GM18858 (cell line): ENCODE results near the gene ELAC1.

Experiments
- ATAC-seq: cut with Tn5 transposase; IDR thresholded peaks from one replicate; pipeline ENCODE4 v1.9.1; 2021; ENCODE audit not compliant: unreplicated experiment

ELAC1 gene

DNA sequence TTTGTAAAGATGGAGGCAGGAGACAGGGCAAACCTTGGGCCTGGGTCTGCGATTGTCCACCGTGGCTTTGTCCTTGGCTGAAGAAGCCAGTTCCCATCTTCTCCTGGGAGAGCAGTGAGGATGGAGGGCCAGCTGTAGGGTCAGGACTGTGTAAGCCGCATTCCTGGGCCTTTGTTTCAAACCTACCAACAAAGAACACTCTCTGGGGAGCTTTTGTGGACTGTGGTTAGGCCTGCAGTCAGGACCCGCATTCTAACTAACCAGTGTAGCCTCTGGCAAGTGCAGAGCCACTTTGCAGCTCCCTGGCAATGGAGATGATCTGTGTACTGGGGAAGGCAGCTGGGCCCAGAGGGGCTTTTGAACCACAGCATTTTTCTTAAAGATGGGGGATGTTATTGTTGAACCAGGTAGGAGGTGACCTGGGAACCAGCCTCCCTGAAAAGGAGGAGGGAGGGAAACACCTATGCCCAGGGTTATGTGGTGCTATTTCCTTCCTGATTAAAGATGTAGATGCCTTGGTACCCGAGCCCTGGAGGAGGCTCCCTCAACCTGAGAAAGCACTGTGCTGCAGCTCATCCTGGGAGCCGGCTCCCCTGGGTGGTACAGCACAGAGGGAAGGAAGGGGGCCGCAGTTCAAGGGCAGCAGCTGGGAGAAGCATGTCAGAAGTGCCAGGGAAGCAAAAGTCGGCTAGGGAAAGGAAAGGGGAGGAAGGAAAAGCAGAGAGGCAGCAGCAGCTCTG is 49.5 kb downstream of the ELAC1 start:
- no peak for ATAC-seq

DNA sequence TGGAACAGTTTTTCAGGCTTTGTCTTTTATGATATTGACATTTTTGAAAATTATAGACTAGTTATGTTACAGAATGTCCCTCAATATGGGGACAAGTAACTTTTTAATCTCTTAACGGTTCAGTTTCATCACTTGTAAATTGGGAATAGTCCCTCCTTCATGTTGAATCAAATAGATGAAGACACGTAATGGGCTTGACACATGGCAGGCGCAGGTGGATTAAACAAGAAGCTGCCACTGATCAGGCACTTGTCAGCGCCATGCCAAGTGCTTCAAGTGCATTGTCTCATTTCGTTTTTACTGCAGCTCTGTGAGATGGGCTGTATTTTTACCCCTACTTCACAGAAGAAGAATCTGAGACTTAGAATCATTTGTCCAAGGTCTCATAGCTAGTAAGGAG is 52.7 kb downstream of the ELAC1 start:
- no peak for ATAC-seq

DNA sequence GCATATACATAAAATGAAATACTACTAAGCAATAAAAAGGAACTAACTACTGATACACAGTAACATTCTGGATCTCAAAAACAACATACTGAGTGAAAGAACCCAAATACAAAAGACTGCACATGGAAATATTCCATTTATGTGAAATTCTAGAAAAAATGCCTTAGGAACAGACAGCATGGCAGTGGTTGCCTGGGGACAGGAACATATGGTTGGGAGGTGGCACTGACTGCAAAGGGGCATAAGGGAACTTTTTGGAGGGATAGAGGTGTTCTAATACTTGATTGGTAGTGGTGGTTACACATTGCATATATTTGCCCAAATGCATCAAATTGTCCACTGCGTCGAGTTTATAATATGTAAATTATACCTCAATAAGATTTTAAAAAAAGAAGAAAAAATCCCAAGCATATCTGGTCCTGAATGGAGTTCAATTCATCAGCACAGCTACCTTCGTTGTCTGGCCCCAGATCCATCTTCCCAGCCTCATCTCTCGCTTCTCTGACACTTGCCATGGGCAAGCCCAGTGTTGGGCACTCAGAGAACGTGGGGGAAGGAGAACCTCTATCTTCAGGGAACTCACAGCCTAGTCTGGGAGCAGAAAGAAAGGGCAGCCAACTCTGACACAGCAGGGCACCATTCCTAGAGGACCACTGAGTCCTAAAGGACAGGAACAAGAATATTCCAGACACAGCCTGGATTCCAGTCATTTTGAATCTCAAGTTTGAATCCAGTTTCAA is 53.6 kb downstream of the ELAC1 start:
- ATAC-seq: no peak

DNA sequence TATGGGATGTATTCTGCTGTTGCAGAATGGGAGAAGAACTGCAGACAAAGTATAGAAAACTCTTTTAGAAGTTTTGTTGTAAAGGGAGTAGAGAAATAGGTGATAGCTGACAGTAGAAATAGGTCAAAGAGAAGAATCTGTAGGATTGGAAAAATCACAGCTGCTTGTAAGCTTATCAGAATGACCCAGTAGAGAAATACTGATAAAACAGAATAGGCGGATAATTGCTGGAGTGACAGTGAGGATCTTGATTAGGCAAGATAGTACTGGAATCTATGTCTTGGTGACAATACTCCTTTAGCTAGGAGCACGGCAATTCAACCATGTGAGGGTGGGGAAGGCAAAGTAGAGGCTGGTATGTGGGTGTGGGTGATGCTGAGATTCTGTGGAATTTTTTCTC is 57.7 kb downstream of the ELAC1 start:
- no peak for ATAC-seq

DNA sequence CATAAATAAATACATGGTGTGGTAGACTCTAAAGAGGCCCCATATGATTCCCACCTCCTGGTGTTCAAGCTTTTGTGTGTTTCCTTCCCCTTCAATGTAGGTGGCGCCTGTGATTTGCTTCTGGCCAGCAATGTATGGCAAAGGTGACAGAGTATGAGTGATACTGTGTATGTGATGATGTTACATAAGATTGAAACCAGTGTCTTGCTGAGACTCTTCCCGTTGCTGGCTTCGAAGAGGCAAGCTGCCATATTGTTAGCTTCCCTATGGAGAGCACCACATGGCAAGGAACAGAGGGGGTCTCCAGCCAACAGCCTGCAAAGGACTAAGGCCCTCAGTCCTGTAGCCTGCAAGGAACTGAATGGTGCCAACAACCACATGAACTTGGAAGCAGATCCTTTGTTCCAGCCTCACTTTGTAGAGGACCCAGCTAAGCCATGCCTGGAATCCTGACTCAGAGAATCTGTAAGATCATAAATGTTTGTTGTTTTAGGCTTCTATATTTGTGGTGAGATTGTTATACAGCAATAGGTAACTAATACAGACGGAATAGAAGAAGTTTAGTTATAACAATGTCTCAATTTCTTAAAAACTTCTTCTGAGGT is 60.5 kb downstream of the ELAC1 start:
- ATAC-seq: no peak

DNA sequence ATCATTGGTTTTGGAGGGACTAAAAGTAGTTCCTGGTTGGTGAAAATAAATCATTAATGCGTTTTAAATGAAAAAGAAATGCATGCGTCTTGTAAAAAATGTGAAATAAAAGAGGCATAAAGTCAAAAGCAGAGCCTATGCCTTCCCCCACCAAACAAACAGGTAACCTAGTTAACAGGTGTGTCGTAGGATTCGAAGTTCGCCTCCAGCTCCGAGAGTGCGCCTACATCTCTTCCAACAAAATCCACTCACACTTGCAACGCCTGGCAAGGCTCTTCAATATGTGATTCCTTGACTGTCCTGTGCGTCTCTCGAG is 61.5 kb downstream of the ELAC1 start:
- no peak for ATAC-seq

DNA sequence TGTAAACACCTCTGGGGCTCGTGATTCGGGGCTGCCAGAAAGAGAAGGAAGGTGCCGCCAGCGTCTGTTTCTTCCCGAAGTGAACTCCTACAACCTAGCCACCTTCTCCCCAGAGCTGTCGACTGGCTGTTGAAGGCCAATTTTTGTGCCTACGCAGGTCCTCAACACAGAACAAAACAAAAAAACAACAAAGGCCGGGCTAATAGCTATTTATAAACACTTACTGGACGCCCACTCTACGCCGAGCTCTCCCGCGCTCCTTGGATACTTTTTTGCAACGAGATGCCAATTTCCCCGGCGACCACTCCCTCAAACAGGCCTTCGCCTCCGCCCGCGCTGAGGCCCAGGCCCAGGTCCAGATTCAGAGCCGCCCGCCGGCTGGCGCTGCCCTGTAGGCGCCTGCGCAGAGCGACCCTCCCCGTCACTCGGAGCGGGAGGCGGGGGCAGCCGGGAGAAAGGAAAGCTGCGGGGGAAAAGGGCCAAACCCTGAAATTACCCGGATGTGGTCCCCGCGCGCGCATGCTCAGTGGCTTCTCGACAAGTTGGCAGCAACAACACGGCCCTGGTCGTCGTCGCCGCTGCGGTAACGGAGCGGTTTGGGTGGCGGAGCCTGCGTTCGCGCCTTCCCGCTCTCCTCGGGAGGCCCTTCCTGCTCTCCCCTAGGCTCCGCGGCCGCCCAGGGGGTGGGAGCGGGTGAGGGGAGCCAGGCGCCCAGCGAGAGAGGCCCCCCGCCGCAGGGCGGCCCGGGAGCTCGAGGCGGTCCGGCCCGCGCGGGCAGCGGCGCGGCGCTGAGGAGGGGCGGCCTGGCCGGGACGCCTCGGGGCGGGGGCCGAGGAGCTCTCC is 62.1 kb downstream of the ELAC1 start, which contains the start of gene SMAD4:
Gene SMAD4, plus strand, starts transcription at position 520 of the 843 bp plus-strand sequence. CDS start 16,834 bp downstream, outside the sequence.
- peak; percentile 51 for ATAC-seq

DNA sequence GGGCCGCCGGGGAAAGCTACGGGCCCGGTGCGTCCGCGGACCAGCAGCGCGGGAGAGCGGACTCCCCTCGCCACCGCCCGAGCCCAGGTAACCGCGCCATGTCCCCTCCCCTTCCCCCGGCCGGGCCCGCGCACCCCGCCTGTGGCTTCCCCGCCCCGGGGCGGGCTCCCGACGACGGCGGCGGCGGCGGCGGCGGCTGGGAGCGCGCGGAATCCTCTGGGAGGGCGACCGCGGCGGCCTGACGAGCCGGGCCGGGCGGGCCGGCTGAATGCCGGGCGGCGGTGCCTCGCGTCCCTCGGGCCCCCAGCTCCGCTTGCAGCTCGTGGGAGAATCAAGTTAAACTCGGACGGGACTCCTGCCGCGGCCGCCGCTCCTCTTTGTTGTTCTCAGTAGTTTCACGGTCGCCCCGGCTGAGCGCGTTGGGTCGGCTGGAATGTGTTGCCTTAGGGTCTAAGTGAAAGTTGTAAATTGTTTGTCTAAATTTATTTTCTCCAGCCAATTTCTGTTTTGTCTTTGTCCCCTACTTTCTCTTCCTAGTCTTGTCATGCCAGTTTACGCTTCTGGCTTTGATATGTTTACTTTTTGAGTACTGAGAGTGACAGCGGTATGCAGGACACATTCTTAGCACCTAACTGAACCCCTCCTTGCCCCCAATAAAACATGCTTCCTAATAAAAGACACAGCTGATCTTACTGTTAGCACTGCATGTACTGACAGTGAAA is 62.9 kb downstream of the ELAC1 start:
- peak; percentile 29 for ATAC-seq

DNA sequence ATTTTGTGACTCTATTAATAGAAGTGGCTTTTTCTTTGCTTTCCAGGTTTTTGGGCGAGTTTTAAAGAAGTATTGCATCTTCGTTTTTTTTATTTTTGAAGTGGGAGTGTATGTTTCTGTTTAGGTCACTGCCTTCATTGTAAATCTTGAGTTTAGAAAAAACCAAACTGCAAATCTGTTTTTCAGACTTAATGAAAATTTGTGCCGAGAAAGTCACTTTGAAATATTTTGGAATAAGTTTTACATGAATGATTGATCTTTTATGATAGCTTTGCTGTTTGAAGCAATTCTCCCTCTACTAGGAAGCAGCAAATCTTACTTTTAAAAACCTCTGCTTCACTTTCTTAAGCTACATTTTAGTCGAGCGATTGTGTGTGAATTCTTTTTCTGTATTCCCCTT is 64.4 kb downstream of the ELAC1 start:
- no peak for ATAC-seq

DNA sequence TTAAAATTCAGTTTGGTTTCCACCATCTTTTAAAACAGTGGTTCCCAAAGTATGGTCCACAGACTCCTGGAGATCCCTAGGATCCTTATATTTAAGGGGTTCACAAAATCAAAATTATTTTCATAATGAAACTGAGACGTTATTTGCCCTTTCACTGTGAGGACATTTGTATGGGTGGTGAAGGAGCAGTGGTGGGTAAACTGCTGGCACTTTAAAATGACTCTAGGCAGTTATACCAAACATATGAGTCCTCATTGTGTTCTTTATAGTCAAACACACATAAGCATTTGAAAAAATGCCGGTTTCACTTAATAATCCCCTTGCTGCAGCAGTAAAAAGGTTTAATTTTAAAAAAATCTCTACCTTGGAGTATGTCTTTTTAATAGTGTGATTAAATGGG is 69.4 kb downstream of the ELAC1 start:
- ATAC-seq: no peak
